ENCODE results near the gene ISM2. TPM values are rescaled to one million over a fixed set of nuclear protein-coding genes. Genes with fewer than 3 reads are reported as not detected.

Gene ISM2
- total and polyA plus RNA-seq, 2 of the 13 experiments (the other 11 are each of a cell fraction or from before 2014, with no cell fraction given): 1.8 to 40.7 TPM

DNA sequence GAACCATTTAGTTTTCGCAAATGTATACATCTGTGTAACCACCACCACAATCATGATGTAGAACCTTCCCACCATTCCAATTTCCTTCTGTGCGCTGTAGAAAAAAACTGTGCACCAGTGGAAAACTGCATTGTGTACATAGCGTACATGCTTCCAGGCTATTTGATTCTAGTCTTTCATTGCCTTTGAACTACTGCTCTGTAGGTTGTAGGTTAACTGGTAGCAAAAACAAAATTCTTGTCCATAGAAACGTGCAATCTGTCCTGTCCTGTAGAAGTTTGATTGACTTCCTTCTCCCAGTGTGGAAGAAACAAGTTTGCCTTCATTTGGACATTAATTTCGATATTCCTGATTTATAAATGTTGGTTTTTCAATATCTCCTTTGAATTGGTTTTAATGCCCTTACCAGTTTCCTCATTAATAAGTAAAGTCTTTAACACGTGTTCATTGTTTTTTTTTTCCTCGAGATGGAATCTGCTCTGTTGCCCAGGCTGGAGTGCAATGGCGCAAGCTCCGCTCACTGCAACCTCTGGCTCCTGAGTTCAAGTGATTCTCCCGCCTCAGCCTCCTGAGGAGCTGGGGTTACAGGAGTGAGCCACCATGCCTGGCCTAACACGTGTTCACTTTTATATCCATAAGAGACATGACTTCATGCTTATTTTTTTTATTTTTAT lies 3.6 kb upstream of the ISM2 start (continued):
- TF ChIP-seq, protein P1, sequence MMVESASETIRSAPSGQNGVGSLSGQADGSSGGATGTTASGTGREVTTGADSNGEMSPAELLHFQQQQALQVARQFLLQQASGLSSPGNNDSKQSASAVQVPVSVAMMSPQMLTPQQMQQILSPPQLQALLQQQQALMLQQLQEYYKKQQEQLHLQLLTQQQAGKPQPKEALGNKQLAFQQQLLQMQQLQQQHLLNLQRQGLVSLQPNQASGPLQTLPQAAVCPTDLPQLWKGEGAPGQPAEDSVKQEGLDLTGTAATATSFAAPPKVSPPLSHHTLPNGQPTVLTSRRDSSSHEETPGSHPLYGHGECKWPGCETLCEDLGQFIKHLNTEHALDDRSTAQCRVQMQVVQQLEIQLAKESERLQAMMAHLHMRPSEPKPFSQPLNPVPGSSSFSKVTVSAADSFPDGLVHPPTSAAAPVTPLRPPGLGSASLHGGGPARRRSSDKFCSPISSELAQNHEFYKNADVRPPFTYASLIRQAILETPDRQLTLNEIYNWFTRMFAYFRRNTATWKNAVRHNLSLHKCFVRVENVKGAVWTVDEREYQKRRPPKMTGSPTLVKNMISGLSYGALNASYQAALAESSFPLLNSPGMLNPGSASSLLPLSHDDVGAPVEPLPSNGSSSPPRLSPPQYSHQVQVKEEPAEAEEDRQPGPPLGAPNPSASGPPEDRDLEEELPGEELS (CRISPR knock-in tag; IDR thresholded peaks at IDR 0.05): peak; percentile 78
- TF ChIP-seq SETDB1 (CRISPR knock-in tag; IDR thresholded peaks at IDR 0.05; ENCODE audit: borderline replicate concordance): no peak
- peak; percentile 24; the same call in 1 of the 2 replicates for TF ChIP-seq ARNT2 (CRISPR knock-in tag; IDR thresholded peaks at IDR 0.05; ENCODE audit: low read depth)
- TF ChIP-seq, protein P2, sequence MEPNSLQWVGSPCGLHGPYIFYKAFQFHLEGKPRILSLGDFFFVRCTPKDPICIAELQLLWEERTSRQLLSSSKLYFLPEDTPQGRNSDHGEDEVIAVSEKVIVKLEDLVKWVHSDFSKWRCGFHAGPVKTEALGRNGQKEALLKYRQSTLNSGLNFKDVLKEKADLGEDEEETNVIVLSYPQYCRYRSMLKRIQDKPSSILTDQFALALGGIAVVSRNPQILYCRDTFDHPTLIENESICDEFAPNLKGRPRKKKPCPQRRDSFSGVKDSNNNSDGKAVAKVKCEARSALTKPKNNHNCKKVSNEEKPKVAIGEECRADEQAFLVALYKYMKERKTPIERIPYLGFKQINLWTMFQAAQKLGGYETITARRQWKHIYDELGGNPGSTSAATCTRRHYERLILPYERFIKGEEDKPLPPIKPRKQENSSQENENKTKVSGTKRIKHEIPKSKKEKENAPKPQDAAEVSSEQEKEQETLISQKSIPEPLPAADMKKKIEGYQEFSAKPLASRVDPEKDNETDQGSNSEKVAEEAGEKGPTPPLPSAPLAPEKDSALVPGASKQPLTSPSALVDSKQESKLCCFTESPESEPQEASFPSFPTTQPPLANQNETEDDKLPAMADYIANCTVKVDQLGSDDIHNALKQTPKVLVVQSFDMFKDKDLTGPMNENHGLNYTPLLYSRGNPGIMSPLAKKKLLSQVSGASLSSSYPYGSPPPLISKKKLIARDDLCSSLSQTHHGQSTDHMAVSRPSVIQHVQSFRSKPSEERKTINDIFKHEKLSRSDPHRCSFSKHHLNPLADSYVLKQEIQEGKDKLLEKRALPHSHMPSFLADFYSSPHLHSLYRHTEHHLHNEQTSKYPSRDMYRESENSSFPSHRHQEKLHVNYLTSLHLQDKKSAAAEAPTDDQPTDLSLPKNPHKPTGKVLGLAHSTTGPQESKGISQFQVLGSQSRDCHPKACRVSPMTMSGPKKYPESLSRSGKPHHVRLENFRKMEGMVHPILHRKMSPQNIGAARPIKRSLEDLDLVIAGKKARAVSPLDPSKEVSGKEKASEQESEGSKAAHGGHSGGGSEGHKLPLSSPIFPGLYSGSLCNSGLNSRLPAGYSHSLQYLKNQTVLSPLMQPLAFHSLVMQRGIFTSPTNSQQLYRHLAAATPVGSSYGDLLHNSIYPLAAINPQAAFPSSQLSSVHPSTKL (CRISPR knock-in tag; IDR thresholded peaks at IDR 0.05): peak; percentile 84
- TF ChIP-seq ZNF383 (CRISPR knock-in tag; IDR thresholded peaks at IDR 0.05; ENCODE audit: borderline replicate concordance): no peak
- no peak for TF ChIP-seq ZC3H13 (CRISPR knock-in tag; IDR thresholded peaks at IDR 0.05)
- TF ChIP-seq, protein P3, sequence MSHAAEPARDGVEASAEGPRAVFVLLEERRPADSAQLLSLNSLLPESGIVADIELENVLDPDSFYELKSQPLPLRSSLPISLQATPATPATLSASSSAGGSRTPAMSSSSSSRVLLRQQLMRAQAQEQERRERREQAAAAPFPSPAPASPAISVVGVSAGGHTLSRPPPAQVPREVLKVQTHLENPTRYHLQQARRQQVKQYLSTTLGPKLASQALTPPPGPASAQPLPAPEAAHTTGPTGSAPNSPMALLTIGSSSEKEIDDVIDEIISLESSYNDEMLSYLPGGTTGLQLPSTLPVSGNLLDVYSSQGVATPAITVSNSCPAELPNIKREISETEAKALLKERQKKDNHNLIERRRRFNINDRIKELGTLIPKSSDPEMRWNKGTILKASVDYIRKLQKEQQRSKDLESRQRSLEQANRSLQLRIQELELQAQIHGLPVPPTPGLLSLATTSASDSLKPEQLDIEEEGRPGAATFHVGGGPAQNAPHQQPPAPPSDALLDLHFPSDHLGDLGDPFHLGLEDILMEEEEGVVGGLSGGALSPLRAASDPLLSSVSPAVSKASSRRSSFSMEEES (CRISPR knock-in tag; IDR thresholded peaks at IDR 0.05): 0 out of 2 replicates have a peak, but pooled peaks have one; percentile 7
- 0 out of 2 replicates have a peak, but pooled peaks have one; percentile 42 for TF ChIP-seq ZMAT3 (CRISPR knock-in tag; conservative IDR thresholded peaks at IDR 0.05)
- TF ChIP-seq ZNF121 (CRISPR knock-in tag; IDR thresholded peaks at IDR 0.05): peak; percentile 89
- TF ChIP-seq SIX1 (CRISPR knock-in tag; IDR thresholded peaks at IDR 0.05; ENCODE audit: borderline replicate concordance): peak; percentile 61; the same call in 1 of the 2 replicates
- TF ChIP-seq, protein P4, sequence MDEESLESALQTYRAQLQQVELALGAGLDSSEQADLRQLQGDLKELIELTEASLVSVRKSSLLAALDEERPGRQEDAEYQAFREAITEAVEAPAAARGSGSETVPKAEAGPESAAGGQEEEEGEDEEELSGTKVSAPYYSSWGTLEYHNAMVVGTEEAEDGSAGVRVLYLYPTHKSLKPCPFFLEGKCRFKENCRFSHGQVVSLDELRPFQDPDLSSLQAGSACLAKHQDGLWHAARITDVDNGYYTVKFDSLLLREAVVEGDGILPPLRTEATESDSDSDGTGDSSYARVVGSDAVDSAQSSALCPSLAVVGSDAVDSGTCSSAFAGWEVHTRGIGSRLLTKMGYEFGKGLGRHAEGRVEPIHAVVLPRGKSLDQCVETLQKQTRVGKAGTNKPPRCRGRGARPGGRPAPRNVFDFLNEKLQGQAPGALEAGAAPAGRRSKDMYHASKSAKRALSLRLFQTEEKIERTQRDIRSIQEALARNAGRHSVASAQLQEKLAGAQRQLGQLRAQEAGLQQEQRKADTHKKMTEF (CRISPR knock-in tag; IDR thresholded peaks at IDR 0.05): peak; percentile 63
- TF ChIP-seq THAP11 (CRISPR knock-in tag; IDR thresholded peaks at IDR 0.05): 0 out of 2 replicates have a peak, but pooled peaks have one; percentile 25
- TF ChIP-seq BCL6 (CRISPR knock-in tag; IDR thresholded peaks at IDR 0.05): peak; percentile 50
- TF ChIP-seq ZNF441 (CRISPR knock-in tag; IDR thresholded peaks at IDR 0.05; ENCODE audit: borderline replicate concordance): no peak
- TF ChIP-seq FOXA3 (CRISPR knock-in tag; IDR thresholded peaks at IDR 0.05): peak; percentile 92
- peak; percentile 36; the same call in 1 of the 3 replicates for TF ChIP-seq MXI1 (IDR thresholded peaks at IDR 0.05; ENCODE audit: borderline replicate concordance, low read depth, low read length)
- no peak for TF ChIP-seq ZNF563 (CRISPR knock-in tag; IDR thresholded peaks at IDR 0.05)

Measured in HepG2 (cell line).